Measurements from ENCODE around the gene CA14. TPM values are rescaled to one million over a fixed set of nuclear protein-coding genes. Genes with fewer than 3 reads are reported as not detected.

The CA14 gene
- total and polyA plus RNA-seq, 2 experiments from 2014 or later, result 41.3 to 47.4 TPM

GRCh38 chr1:150249936-150250335 lies 7.6 kb upstream of the CA14 start:
- no peak overlapping the region for H3K4me2 ChIP-seq
- H3K9me2 ChIP-seq (ENCODE audit: insufficient read depth), result no peaks in the 10 kb centered on the region
- no peak for ATAC-seq
- no peak overlapping the region for H3K4me3 ChIP-seq
- no peaks in the 10 kb centered on the region for H4K20me1 ChIP-seq (replicated peaks; ENCODE audit: insufficient read depth)
- H3K79me2 ChIP-seq (replicated peaks; ENCODE audit: insufficient read depth), result no peaks in the 10 kb centered on the region
- H3F3A ChIP-seq (replicated peaks; ENCODE audit: low read depth), result no peaks in the 10 kb centered on the region
- no peaks in the 10 kb centered on the region for H3K4me1 Mint-ChIP-seq
- H3K27ac ChIP-seq (ENCODE audit: low read depth), result no peak overlapping the region
- no peak overlapping the region for H2AFZ ChIP-seq
- H3K27ac Mint-ChIP-seq, result no peak overlapping the region
- H3K4me1 ChIP-seq (ENCODE audit: insufficient read depth), result no peaks in the 10 kb centered on the region
- H3K4me3 Mint-ChIP-seq, result no peak overlapping the region
- H3K27me3 Mint-ChIP-seq (ENCODE audit: insufficient read depth, low read depth, poor library complexity), result peaks cover 3% of the 10 kb centered on the region
- no peaks in the 10 kb centered on the region for H3K36me3 ChIP-seq (ENCODE audit: insufficient read depth)
- no peak for TF ChIP-seq JUNB (IDR thresholded peaks at IDR 0.05; ENCODE audit: unreplicated experiment)
- TF ChIP-seq CTCF (conservative IDR thresholded peaks at IDR 0.05; ENCODE audit: low read depth in 2 of 2), result no peak
- TF ChIP-seq NANOG (IDR thresholded peaks at IDR 0.05; ENCODE audit: borderline replicate concordance), result no peak
- no peak for TF ChIP-seq ZNF462 (CRISPR knock-in tag; IDR thresholded peaks at IDR 0.05)
- TF ChIP-seq ETS1 (IDR thresholded peaks at IDR 0.05), result no peak
- TF ChIP-seq ZNF331 (CRISPR knock-in tag; IDR thresholded peaks at IDR 0.05; ENCODE audit: low read depth), result no peak
- no peak for TF ChIP-seq ZNF114 (CRISPR knock-in tag; IDR thresholded peaks at IDR 0.05)
- TF ChIP-seq STAT1 (IDR thresholded peaks at IDR 0.05; ENCODE audit: unreplicated experiment), result no peak
- no peak for TF ChIP-seq EZH2 (IDR thresholded peaks at IDR 0.05; ENCODE audit: low read depth, unreplicated experiment)
- no peak for TF ChIP-seq EZH2phosphoT487 (IDR thresholded peaks at IDR 0.05; ENCODE audit: unreplicated experiment)
- no peak for TF ChIP-seq POLR2AphosphoS5 (IDR thresholded peaks at IDR 0.05; ENCODE audit: low read depth)
- TF ChIP-seq REST (IDR thresholded peaks at IDR 0.05; ENCODE audit: unreplicated experiment), result no peak
- no peaks in the 10 kb centered on the region for H3K9me3 Mint-ChIP-seq
- H3K27me3 ChIP-seq (ENCODE audit: insufficient read depth), result no peaks in the 10 kb centered on the region
- H3K36me3 Mint-ChIP-seq (ENCODE audit: low read depth), result no peaks in the 10 kb centered on the region
- DNase-seq (ENCODE audit: low spot score), result no peak
